GM19467 (cell line): Measurements from ENCODE around the gene F5.

Experiments
- ATAC-seq: cut with Tn5 transposase; IDR thresholded peaks from one replicate; pipeline ENCODE4 v1.9.1; 2021; ENCODE audit warnings: mild to moderate bottlenecking, moderate library complexity; ENCODE audit not compliant: unreplicated experiment

Gene F5

DNA sequence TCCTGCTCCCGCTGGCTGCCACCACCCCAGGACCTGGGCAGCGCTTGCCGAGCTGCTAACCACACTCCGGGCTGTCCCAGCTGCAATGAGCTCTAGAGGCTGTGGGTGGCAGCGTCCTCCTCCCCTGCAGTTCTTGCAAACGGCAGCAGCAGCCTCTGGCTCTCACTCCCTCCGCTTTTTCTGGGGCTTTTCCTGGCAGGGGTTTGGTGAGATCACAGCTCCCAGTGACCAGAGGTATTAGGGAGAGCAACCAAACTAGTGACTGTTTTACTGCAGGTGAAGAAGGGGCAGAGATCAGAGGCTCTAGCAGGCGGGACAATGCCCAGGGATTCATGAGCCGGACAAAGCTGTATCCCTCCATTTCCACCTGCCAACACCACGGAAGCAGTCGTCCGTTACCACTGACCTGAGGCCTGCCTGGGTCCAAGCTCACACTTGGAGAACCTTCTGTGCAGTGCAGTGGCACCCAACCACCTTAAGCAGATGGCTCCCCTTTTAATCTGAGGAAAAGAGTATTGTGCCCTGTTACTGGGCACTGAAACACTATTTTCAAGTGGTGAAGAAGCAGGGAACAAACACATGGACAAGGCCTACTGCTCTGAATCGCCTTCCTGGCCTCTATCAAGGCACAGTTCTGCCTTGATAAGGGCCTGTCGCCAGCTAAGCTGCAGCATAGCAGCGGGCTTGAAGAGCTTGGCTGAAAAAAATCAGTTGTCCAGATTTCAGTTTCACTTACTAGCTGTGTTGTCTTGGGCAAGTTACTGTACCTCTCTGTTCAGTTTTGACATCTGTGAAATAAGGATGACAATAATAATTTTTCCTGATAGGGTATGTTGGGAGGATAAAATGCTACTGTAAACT lies at the start of gene F5:
Gene F5 (minus strand): TSS at position 87 of the 861 bp plus-strand sequence. CDS start 95 bp downstream, outside the sequence.
- ATAC-seq = peak; percentile 90

GRCh38 chr1:169634877-169635276 lies 48.6 kb upstream of the F5 start:
- no peak for ATAC-seq

DNA sequence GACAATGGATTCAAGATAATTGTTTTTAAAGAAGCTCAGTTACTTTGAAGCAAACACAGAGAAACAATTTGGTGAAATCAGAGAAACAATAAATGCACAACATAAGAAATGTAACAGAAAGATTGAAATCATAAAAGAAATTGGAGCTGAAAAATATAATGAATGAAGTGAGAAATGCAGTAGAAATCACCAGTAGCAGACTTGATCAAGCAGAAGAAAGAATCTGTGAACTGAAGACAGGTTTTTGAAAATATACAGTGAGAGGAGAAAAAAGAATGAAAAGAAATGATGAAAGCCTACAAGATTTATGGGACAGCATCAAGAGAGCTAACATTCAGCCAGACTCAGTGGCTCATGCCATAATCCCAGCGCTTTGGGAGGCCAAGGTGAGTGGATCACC lies 47.9 kb upstream of the F5 start:
- no peak for ATAC-seq

DNA sequence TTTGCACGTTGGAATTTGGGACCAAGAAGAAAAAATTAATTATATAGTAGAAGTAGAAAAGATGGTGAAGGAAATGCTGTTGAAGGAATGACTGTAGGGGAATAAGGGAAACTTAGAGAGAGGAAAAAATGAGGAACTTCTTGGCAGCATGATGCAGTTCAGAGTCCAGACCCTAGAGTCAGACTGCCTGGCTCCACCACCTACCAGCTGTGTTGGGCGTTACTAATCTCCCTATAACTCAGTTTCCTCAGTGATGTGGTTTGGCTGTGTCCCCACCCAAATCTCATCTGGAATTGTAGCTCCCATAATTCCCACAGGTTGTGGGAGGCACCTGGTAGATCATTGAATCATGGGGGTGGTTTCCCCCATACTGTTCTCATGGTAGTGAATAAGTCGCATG lies 45.0 kb upstream of the F5 start:
- ATAC-seq = no peak

DNA sequence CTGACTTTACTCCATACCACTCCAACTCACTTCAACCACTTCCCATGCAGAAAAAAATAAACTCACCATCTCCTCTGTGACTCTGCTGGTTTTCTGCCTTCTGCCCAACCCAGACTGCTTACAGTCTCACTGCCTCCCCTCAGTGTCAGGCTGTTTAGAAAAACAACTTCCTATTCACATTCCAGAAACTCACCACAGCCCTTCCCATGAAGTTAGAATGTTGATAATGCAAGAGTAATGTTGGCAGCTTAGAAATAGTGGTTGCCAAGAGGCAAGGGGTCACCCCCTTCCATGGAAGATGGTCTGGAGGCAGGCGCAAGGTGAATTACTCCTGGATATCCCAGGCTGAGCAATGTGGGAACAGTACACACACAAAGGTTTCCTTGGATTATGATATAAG lies 43.7 kb upstream of the F5 start, which contains the start of gene SELP:
Gene SELP (minus strand): TSS at position 119 of the 400 bp plus-strand sequence. CDS start 50 bp downstream, at position 69.
- ATAC-seq = no peak

- no peak for ATAC-seq
Measured at GRCh38 chr1:169624912-169625311, 38.6 kb upstream of the F5 start.

- no peak for ATAC-seq
Measured at GRCh38 chr1:169624122-169624521, 37.8 kb upstream of the F5 start.

DNA sequence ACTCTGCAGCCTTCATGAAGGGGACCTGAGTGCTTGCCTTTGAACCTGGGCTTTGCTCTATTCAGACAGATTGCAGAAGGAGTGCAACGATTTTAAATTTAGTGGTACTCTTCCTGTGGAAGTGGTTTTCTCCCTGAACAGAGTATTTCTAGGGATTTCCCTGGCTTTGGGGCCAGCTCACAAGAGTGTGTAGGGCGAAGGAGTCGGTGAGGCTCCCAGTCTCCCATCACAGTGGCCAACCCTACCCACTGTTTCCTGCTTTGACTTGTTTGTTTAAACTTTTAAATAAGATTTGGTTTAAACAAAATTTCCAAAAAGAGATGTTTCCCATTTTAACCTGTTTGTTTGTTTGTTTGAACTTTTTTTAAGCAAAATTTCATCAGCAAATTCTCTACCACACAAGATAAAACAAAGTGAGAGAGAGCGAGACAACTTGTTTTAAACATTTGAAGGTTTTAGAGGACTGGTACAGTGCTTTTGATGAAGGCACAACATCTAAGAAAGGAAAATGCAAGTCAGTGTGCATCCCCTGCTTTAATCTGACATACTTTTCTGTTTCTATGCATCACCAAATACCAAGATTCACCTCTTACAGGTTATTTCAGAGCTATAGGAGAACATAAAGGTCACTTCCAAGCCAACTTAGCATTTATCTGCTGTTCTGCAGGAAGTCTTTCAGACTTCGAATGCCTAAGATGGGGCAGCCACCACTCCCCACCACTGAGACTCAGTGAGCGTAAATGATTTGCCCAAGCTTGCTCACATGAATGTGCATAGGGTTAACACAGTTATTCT lies 37.0 kb upstream of the F5 start:
- ATAC-seq = no peak

DNA sequence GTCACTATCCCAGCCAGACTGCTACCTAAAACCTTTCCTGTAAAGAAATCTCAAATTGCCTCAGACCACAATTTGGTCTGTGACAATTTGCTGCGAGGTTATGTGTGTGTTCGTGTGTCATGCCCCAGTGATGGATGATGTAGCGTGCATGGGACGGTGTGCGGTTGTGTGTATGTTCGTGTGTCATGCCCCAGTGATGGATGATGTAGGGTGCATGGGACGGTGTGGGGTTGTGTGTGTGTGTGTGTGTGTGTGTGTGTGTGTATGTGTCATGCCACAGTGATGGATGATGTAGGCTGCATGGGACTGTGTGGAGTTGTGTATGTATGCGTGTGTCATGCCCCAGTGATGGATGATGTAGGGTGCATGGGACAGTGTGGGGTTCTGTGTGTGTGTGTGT lies 34.3 kb upstream of the F5 start:
- no peak for ATAC-seq

- ATAC-seq = no peak
Measured at GRCh38 chr1:169618367-169618766, 32.1 kb upstream of the F5 start.

- ATAC-seq = no peak
Measured at GRCh38 chr1:169615803-169616202, 29.5 kb upstream of the F5 start.

DNA sequence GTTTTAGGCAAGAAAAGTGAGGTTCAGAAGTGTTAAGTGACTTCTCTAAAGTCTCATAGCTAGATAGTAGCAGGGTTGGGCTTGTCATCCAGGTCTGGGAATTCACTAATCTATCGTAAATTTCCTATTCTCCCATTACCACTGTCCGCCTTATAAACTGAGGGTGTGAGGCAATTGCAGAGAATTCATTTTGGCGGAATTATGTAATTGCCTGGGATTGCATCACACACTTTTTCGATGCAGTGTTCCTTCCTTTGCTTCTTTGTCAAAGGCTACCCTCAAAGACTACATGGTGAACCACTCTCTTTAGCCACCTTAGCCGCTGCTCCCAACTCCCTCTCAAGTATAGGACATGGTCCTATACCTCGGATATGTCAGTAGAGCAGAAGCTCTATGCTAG lies 24.6 kb upstream of the F5 start:
- no peak for ATAC-seq

- ATAC-seq = no peak
Measured at GRCh38 chr1:169610108-169610507, 23.8 kb upstream of the F5 start.

- ATAC-seq = no peak
Measured at GRCh38 chr1:169608226-169608625, 21.9 kb upstream of the F5 start.

- ATAC-seq = no peak
Measured at GRCh38 chr1:169604781-169605560, 18.7 kb upstream of the F5 start.

DNA sequence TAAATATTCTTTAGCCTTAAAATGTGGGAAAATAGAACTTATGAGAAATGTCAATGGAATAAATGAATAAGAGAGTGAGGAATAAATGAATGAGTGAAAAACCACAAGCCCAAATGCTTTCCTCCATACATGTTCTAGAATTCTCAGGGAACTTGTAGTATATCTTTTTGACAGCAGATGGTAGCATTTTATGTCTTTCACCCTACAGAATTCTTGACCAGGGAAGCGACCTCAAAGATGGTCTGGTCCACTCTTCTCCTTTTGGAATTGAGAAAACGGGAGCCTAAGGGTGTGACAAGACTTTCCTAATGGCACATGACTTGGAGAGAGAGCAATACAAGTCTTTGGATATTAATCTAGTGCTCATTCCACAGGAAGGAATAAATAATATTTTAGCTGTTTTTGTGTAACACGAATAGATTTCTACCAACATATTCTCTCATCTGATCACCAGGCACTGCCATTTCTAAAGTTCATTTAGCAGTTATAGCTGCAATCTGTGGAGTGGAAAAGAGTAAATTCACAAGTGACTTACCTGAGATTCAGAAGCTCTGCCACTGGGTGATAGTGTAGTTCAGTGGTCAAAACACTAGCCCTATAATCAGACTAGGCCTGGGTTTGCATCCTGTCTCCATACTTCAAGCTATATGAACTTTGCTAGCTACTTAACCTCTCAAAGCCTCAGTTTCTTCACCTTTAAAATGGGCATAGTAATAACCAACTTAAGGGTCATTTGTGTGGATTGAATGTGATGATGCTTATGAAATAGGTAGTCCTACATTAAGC lies 15.0 kb upstream of the F5 start:
- no peak for ATAC-seq

DNA sequence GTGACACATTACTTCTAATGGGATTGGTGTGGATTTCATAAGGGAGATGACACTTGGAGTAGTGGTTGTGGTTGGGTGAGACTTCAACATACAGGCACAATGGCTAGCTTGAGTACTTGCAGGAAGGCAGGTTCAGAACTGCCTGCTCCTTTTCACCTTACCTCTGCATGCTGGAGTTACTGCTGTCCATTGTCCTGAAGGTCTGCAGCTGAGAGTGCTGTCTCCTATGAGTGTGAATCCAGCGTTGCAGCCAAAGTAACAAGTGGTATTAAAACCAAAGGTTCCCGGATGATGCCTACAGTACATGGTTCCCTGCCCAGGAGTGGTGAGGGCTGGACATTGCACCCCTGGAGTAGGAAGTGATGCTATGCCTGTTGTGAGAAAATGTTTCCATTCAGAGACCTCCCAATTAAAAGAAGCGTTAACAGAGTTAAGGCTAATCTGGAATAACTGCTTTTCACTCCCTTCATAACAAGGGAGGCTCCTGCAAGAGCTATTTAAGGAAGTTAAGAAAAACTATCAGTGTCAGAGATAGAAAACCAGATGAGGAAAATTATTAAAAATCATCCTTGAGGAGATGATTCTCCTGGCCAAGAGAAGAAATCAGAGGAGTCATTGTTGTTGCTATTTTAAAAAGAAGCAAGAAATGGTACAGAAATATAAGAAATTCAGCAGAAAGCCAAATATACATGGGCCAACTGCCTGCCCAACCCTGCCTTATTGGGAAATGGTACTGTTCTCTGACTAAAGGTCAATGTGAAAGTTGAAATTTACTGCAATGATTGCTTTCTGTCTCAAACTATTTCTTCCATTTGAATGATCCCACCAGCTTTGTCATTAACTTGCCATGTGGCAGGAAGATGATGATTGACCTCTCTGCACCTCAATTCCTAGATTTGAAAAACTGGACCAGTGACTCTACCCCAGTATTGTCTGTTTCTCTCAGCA lies 9.8 kb upstream of the F5 start:
- no peak for ATAC-seq

DNA sequence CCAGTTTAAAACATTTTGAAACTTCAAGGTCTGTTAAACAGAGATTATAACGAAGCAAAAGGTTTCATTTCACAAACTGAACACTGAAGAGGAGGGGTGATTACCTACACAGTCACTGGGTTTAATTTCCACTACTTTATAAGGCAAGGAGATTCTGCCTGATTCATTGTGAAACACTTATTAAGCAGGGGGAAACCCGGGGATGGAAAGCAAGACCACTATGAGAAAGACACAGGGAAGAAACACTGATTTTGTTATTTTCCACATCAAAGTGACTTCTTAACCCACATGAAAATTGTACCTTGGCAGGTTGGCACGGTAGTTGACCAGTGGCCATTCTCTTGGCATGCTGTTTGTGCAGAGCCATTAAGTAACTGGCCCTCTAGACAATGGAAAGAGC lies 8.1 kb upstream of the F5 start:
- peak; percentile 56 for ATAC-seq

GRCh38 chr1:169590932-169591331 lies 4.7 kb upstream of the F5 start:
- ATAC-seq = no peak
